ENCODE measurements around the gene EID2. TPM values are rescaled to one million over a fixed set of nuclear protein-coding genes. Genes with fewer than 3 reads are reported as not detected.
A peak's percentile ranks its signal among the peaks of the same experiment; 100 is the strongest.

The EID2 gene
- total and polyA plus RNA-seq, 12 donors = 9.0 to 15.9 (median 12.2) TPM

DNA sequence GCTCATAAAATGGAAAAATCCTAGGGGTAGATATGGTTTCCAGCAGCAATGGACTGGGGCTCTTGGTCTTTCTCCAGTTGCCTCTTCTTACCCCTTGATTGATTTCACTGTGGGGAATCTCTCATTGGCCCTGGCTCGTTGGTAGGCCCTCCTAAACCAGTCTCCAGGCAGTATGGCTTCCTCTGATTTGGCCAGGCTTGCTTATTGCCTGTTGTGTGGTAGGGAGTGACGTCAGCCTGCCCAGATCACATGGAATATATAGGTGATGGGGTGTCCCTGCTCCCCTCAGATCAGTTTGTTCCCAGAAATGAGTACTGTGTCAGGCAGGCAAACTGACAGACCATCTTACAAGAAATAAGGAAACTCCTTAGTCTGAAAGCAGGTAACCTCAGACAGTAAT lies 30.7 kb downstream of the EID2 start:
- Histone ChIP-seq H3K9me3 (no peaks in the 10 kb centered on the region), H3K27me3 (peaks cover 17 to 96% (median 90%) of the 10 kb centered on the region in 7 donors), H3K27ac (no peak overlapping the region), H3K36me3 (no peaks in the 10 kb centered on the region), H3K4me1 (peaks cover 0 to 11% (median 5%) of the 10 kb centered on the region in 9 donors), H3K4me3 (no peak overlapping the region)
- WGBS, 2 donors = 56 to 63% methylated on average over 2 of the region's 2 CpGs
- ATAC-seq (no peak), DNase-seq (no peak)
- intact Hi-C loops (cut with DNase I) = no loop called here
- TF ChIP-seq, protein P1, sequence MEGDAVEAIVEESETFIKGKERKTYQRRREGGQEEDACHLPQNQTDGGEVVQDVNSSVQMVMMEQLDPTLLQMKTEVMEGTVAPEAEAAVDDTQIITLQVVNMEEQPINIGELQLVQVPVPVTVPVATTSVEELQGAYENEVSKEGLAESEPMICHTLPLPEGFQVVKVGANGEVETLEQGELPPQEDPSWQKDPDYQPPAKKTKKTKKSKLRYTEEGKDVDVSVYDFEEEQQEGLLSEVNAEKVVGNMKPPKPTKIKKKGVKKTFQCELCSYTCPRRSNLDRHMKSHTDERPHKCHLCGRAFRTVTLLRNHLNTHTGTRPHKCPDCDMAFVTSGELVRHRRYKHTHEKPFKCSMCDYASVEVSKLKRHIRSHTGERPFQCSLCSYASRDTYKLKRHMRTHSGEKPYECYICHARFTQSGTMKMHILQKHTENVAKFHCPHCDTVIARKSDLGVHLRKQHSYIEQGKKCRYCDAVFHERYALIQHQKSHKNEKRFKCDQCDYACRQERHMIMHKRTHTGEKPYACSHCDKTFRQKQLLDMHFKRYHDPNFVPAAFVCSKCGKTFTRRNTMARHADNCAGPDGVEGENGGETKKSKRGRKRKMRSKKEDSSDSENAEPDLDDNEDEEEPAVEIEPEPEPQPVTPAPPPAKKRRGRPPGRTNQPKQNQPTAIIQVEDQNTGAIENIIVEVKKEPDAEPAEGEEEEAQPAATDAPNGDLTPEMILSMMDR (IDR thresholded peaks at IDR 0.05) = no peak

DNA sequence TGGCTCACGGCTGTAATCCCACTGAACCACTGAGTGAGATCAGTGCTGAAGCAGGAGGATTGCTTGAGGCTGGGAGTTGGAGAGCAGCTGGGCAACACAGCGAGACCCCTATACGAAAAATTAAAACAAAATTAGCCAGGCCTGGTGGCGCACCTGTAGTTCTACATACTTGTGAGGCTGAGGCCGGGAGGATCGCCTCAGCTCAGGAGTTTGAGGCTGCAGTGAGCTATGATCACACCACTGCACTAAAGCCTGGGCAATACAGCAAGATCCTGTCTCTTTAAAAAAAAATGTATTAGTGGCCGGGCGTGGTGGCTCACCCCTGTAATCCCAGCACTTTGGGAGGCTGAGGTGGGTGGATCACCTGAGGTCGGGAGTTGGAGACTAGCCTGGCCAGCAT lies 31.3 kb downstream of the EID2 start:
- Histone ChIP-seq H3K9me3 (no peaks in the 10 kb centered on the region), H3K27me3 (peaks cover 17 to 96% (median 90%) of the 10 kb centered on the region in 7 donors), H3K4me1 (peaks cover 0 to 11% (median 5%) of the 10 kb centered on the region in 9 donors), H3K27ac (no peak overlapping the region), H3K4me3 (no peak overlapping the region), H3K36me3 (no peaks in the 10 kb centered on the region)
- intact Hi-C loops (cut with DNase I) = no loop called here
- no peak for DNase-seq
- no peak for ATAC-seq
- WGBS, 2 donors = 86 to 93% methylated on average over 9 of the region's 9 CpGs
- TF ChIP-seq, protein P1 (IDR thresholded peaks at IDR 0.05) = no peak

DNA sequence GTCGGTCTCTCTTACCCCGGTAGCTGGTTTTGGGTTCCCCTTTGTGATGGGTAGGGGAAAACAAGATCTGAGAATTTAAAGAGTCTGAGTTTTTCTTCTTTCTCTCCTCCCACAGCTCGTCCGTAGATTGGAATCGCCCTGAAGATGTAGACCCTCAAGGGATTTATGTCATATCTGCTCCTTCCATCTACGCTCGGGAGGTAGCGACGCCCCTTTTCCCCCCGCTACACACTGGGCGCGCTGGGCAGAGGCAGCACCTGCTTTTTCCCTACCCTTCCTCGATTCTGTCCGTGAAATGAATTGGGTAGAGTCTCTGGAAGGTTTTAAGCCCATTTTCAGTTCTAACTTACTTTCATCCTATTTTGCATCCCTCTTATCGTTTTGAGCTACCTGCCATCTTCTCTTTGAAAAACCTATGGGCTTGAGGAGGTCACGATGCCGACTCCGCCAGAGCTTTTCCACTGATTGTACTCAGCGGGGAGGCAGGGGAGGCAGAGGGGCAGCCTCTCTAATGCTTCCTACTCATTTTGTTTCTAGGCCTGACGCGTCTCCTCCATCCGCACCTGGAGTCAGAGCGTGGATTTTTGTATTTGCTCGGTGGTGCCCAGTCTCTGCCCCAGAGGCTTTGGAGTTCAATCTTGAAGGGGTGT lies 32.1 kb downstream of the EID2 start:
- Histone ChIP-seq H3K27ac (no peak overlapping the region), H3K9me3 (no peaks in the 10 kb centered on the region), H3K4me1 (peaks cover 0 to 15% (median 8%) of the 10 kb centered on the region in 9 donors), H3K36me3 (no peaks in the 10 kb centered on the region), H3K4me3 (peak overlapping the region in 6 of 10 donors; percentile 44 to 55 (median 52)), H3K27me3 (peaks cover 19 to 96% (median 90%) of the 10 kb centered on the region in 7 donors)
- intact Hi-C loops (cut with DNase I) = no loop called here
- no peak for DNase-seq
- no peak for ATAC-seq
- WGBS, 2 donors = 46 to 48% methylated on average over 24 of the region's 24 CpGs
- TF ChIP-seq, protein P1 (IDR thresholded peaks at IDR 0.05) = no peak

DNA sequence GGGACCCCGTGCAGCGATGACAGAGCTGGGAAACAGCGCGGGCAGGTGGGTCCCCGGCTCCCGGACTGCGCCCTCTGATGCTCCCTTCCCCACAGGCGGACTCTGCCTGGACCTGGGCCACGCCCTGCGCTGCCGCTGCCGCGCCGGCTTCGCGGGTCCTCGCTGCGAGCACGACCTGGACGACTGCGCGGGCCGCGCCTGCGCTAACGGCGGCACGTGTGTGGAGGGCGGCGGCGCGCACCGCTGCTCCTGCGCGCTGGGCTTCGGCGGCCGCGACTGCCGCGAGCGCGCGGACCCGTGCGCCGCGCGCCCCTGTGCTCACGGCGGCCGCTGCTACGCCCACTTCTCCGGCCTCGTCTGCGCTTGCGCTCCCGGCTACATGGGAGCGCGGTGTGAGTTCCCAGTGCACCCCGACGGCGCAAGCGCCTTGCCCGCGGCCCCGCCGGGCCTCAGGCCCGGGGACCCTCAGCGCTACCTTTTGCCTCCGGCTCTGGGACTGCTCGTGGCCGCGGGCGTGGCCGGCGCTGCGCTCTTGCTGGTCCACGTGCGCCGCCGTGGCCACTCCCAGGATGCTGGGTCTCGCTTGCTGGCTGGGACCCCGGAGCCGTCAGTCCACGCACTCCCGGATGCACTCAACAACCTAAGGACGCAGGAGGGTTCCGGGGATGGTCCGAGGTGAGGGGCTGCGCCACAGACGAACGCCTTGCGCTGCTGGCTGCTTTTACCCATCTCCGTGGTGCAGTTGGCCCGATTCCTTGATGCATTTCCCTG lies 32.8 kb downstream of the EID2 start:
- TF ChIP-seq, protein P1 (IDR thresholded peaks at IDR 0.05) = no peak
- no peaks in the 10 kb centered on the region for H3K9me3 ChIP-seq
- no peak overlapping the region for H3K27ac ChIP-seq
- WGBS, 2 donors = 4 to 6% methylated on average over 93 to 96 of the region's 96 CpGs
- peaks cover 0 to 19% (median 9%) of the 10 kb centered on the region in 9 donors for H3K4me1 ChIP-seq
- H3K4me3 ChIP-seq = peak overlapping the region; percentile 21 to 55 (median 46)
- intact Hi-C loops (cut with DNase I) = no loop called here
- H3K36me3 ChIP-seq = no peaks in the 10 kb centered on the region
- H3K27me3 ChIP-seq = peaks cover 19 to 95% (median 90%) of the 10 kb centered on the region in 7 donors
- DNase-seq (no peak), ATAC-seq (peak in 4 of 8 donors; percentile 18 to 57 (median 39))

Measured in heart right ventricle (tissue), 16 donors.